ENCODE measurements around the gene HBA2. TPM values are rescaled to one million over a fixed set of nuclear protein-coding genes. Genes with fewer than 3 reads are reported as not detected.

Gene HBA2
- total and polyA plus RNA-seq, 9 of the 15 experiments (the other 6 are each of a cell fraction or from before 2014, with no cell fraction given): 40.4 to 853 (median 286) TPM

GRCh38 chr16:180681-181564 is 8.2 kb downstream of the HBA2 start (continued):
- peak; percentile 68; the same call in 1 of the 2 replicates for TF ChIP-seq ZKSCAN1 (IDR thresholded peaks at IDR 0.05; ENCODE audit: low read depth, low read length)
- no peak for TF ChIP-seq HINFP (tag; conservative IDR thresholded peaks at IDR 0.05; ENCODE audit: low read depth)
- TF ChIP-seq NFIC (IDR thresholded peaks at IDR 0.05): peak; percentile 30
- TF ChIP-seq SOX6 (IDR thresholded peaks at IDR 0.05): peak; percentile 73
- TF ChIP-seq ARID3A (IDR thresholded peaks at IDR 0.05; ENCODE audit: borderline replicate concordance, low read depth, low read length): no peak
- TF ChIP-seq FOXP1 (CRISPR knock-in tag; IDR thresholded peaks at IDR 0.05): peak; percentile 100
- no peak for TF ChIP-seq MCM7 (IDR thresholded peaks at IDR 0.05)
- no peak for TF ChIP-seq ZNF23 (CRISPR knock-in tag; IDR thresholded peaks at IDR 0.05)
- TF ChIP-seq STAT6 (CRISPR knock-in tag; IDR thresholded peaks at IDR 0.05): no peak; the same call in 1 of the 2 replicates
- TF ChIP-seq JUNB (CRISPR knock-in tag; conservative IDR thresholded peaks at IDR 0.05): no peak
- TF ChIP-seq ERF (CRISPR knock-in tag; IDR thresholded peaks at IDR 0.05): peak; percentile 48; the same call in 1 of the 2 replicates
- peak; percentile 99 for TF ChIP-seq CXXC5 (CRISPR knock-in tag; IDR thresholded peaks at IDR 0.05)
- no peak for TF ChIP-seq GABPA (tag; conservative IDR thresholded peaks at IDR 0.05; ENCODE audit: low read depth)
- no peak for TF ChIP-seq GATA2 (CRISPR knock-in tag; IDR thresholded peaks at IDR 0.05)
- no peak; a peak in 1 of 6 replicates for TF ChIP-seq CTCF (IDR thresholded peaks at IDR 0.05 in 2 of 3, conservative IDR thresholded peaks at IDR 0.05 in 1 of 3; ENCODE audit: insufficient read depth in 2 of 3, low read depth in 1 of 3, low read length in 3 of 3)
- TF ChIP-seq IFI16 (CRISPR knock-in tag; IDR thresholded peaks at IDR 0.05): no peak
- no peak for TF ChIP-seq WHSC1 (IDR thresholded peaks at IDR 0.05; ENCODE audit: low read length)
- TF ChIP-seq DNMT1 (IDR thresholded peaks at IDR 0.05): no peak
- no peak for TF ChIP-seq FOXM1 (IDR thresholded peaks at IDR 0.05; ENCODE audit: low read depth)
- peak; percentile 96; the same call in 1 of the 2 replicates for TF ChIP-seq FOXM1 (CRISPR knock-in tag; IDR thresholded peaks at IDR 0.05; ENCODE audit: low read depth)
- TF ChIP-seq ATF7 (IDR thresholded peaks at IDR 0.05): peak; percentile 60; the same call in 1 of the 2 replicates
- no peak for TF ChIP-seq E2F3 (CRISPR knock-in tag; IDR thresholded peaks at IDR 0.05)
